Vagina (tissue), 2 donors: Measurements from ENCODE around the gene HOMEZ. TPM values are rescaled to one million over a fixed set of nuclear protein-coding genes. Genes with fewer than 3 reads are reported as not detected.
A peak's percentile ranks its signal among the peaks of the same experiment; 100 is the strongest.
"Not testable (repeated sequence)": the region's sequence is repeated elsewhere in the genome, so short reads cannot be mapped to it uniquely, and the experiment has no call there.

Source experiments
- DNase-seq, 2 donors: peaks; one replicate each; pipeline ENCODE4 v3.0.0-alpha.2; 2017; ENCODE audit errors: extremely low spot score in 2 of 2
- H3K27ac ChIP-seq: fragments of 200-600 bp; sonication (generic); one replicate; pipeline ENCODE4 v1.5.1; 2019
- H3K27me3 ChIP-seq: fragments of 200-600 bp; sonication (generic); one replicate; pipeline ENCODE4 v1.5.1; 2019
- H3K36me3 ChIP-seq, 2 donors: fragments of 200-600 bp; sonication (generic); one replicate each; pipeline ENCODE4 v1.5.1; 2017 to 2019
- H3K4me1 ChIP-seq: fragments of 200-600 bp; sonication (generic); one replicate; pipeline ENCODE4 v1.5.1; 2019
- H3K4me3 ChIP-seq, 2 donors: fragments of 200-600 bp; sonication (generic); 1 replicate in 1 of 2; 2 replicates in 1 of 2; pipeline ENCODE4 v1.5.1; 2016 to 2019
- H3K9me3 ChIP-seq: fragments of 200-600 bp; sonication (generic); one replicate; pipeline ENCODE4 v1.5.1; 2019
- CTCF ChIP-seq, 3 experiments: fragments of 450-650 bp in 2 of 3; fragments of 200-600 bp in 1 of 3; sonication (generic) in 1 of 3; IDR thresholded peaks; one replicate each; pipeline ENCODE4 v1.5.1; 2017 to 2019; ENCODE audit warnings: antibody characterized with exemption in 3 of 3, mild to moderate bottlenecking in 2 of 3, moderate library complexity in 2 of 3
- POLR2A ChIP-seq, 2 donors: fragments of 450-650 bp; IDR thresholded peaks; one replicate each; pipeline ENCODE4 v1.6.1; 2017; ENCODE audit warnings: antibody characterized with exemption in 2 of 2, mild to moderate bottlenecking in 2 of 2, moderate library complexity in 2 of 2
- POLR2AphosphoS5 ChIP-seq, 2 donors: sonication (generic); formaldehyde crosslinking; IDR thresholded peaks; one replicate each; pipeline ENCODE4 v1.9.0; 2017; ENCODE audit warnings: antibody characterized with exemption in 2 of 2, mild to moderate bottlenecking in 2 of 2, low read depth in 1 of 2; ENCODE audit not compliant: insufficient read depth in 1 of 2
- intact Hi-C: fragments of 100-400 bp; cut with DNase I; formaldehyde crosslinking; loops from one replicate; pipeline ENCODE4 v1.15.1; 2023
- total RNA-seq: library from RNA; depleted of rRNA; stranded (reverse); fragments of >200 nt; gene quantifications from one replicate; pipeline ENCODE4 v1.2.3, GENCODE V29; 2016

Gene HOMEZ
- total RNA-seq, 1 donor from 2014 or later = 13.5 TPM

- H3K27me3 ChIP-seq = no peaks in the 10 kb centered on the region
- H3K36me3 ChIP-seq = no peaks in the 10 kb centered on the region
- H3K4me3 ChIP-seq = no peak overlapping the region
- H3K27ac ChIP-seq = no peak overlapping the region
- DNase-seq = no peak
- H3K9me3 ChIP-seq = no peaks in the 10 kb centered on the region
- peaks cover 3% of the 10 kb centered on the region for H3K4me1 ChIP-seq
- TF ChIP-seq POLR2AphosphoS5 (IDR thresholded peaks at IDR 0.05; ENCODE audit: insufficient read depth in 1 of 2, low read depth in 1 of 2) (no peak), CTCF (IDR thresholded peaks at IDR 0.05) (no peak), POLR2A (IDR thresholded peaks at IDR 0.05) (no peak)
- intact Hi-C loops = no loop called here
These were observed 42.9 kb downstream of the HOMEZ start for GRCh38 chr14:23243066-23243465.

- TF ChIP-seq CTCF (IDR thresholded peaks at IDR 0.05) (no peak), POLR2AphosphoS5 (IDR thresholded peaks at IDR 0.05; ENCODE audit: insufficient read depth in 1 of 2, low read depth in 1 of 2) (no peak), POLR2A (IDR thresholded peaks at IDR 0.05) (no peak)
- Histone ChIP-seq H3K4me3 (no peak overlapping the region), H3K9me3 (no peaks in the 10 kb centered on the region), H3K27me3 (no peaks in the 10 kb centered on the region), H3K36me3 (no peaks in the 10 kb centered on the region), H3K4me1 (peaks cover 5% of the 10 kb centered on the region), H3K27ac (no peak overlapping the region)
- DNase-seq = no peak
- intact Hi-C loops = no loop called here
These were observed 43.9 kb downstream of the HOMEZ start for GRCh38 chr14:23242076-23242475.

GRCh38 chr14:23241061-23241715, 44.7 kb downstream of the HOMEZ start:
- intact Hi-C loops, DNase-seq, H3K9me3 ChIP-seq, H3K27ac ChIP-seq, H3K4me3 ChIP-seq, H3K4me1 ChIP-seq, H3K27me3 ChIP-seq, H3K36me3 ChIP-seq: not testable (repeated sequence)

- peaks cover 5% of the 10 kb centered on the region for H3K4me1 ChIP-seq
- intact Hi-C loops = no loop called here
- H3K27me3 ChIP-seq = no peaks in the 10 kb centered on the region
- no peak overlapping the region for H3K4me3 ChIP-seq
- no peaks in the 10 kb centered on the region for H3K36me3 ChIP-seq
- DNase-seq = no peak
- H3K27ac ChIP-seq = no peak overlapping the region
- no peaks in the 10 kb centered on the region for H3K9me3 ChIP-seq
- TF ChIP-seq POLR2AphosphoS5 (IDR thresholded peaks at IDR 0.05; ENCODE audit: insufficient read depth in 1 of 2, low read depth in 1 of 2) (no peak), CTCF (IDR thresholded peaks at IDR 0.05) (no peak), POLR2A (IDR thresholded peaks at IDR 0.05) (no peak)
These were observed 45.3 kb downstream of the HOMEZ start for GRCh38 chr14:23240661-23241060.

- H3K27me3 ChIP-seq = no peaks in the 10 kb centered on the region
- peaks cover 5% of the 10 kb centered on the region for H3K4me1 ChIP-seq
- no peaks in the 10 kb centered on the region for H3K9me3 ChIP-seq
- intact Hi-C loops = no loop called here
- H3K27ac ChIP-seq = peak within 1 kb of the TSS; percentile 20
- DNase-seq = peak in 1 of 2 donors; percentile 85
- TF ChIP-seq POLR2AphosphoS5 (IDR thresholded peaks at IDR 0.05; ENCODE audit: insufficient read depth in 1 of 2, low read depth in 1 of 2) (peak; percentile 45 to 48), CTCF (IDR thresholded peaks at IDR 0.05) (no peak), POLR2A (IDR thresholded peaks at IDR 0.05) (no peak)
- no peaks in the 10 kb centered on the region for H3K36me3 ChIP-seq
- peak within 1 kb of the TSS; percentile 32 to 40 for H3K4me3 ChIP-seq
These were observed 47.9 kb downstream of the HOMEZ start, which contains the start of gene RNF212B for GRCh38 chr14:23237772-23238594. RNF212B (plus strand) TSS chr14:23237936; CDS start chr14:23240346, 2,410 bp downstream.

- H3K9me3 ChIP-seq, H3K4me1 ChIP-seq, DNase-seq, H3K36me3 ChIP-seq, intact Hi-C loops, H3K27me3 ChIP-seq, H3K27ac ChIP-seq, H3K4me3 ChIP-seq: not testable (repeated sequence)
These were observed 53.6 kb downstream of the HOMEZ start for GRCh38 chr14:23232241-23232808.
